SK-N-SH treated with all-trans-retinoic acid at 6 μM for 48 hours (cell line): ENCODE results near the gene SLC50A1.

Experiments used
- ATAC-seq: fragments of 200-7000 bp; cut with Tn5 transposase; 3 replicates; pipeline ENCODE4 v1.9.1; 2020; ENCODE audit warnings: mild to moderate bottlenecking, moderate library complexity
- ARNTL ChIP-seq: fragments of 450-650 bp; formaldehyde crosslinking; IDR thresholded peaks from 2 replicates; pipeline ENCODE4 v1.5.0; 2020; ENCODE audit warnings: low read depth, mild to moderate bottlenecking, moderate library complexity, borderline replicate concordance
- BACH2 ChIP-seq: fragments of 250-450 bp; sonication (Bioruptor Pico); IDR thresholded peaks from 2 replicates; pipeline ENCODE4 v1.9.0; 2021; ENCODE audit warnings: mild to moderate bottlenecking, borderline replicate concordance
- CREB5 ChIP-seq: fragments of 250-450 bp; sonication (Bioruptor Pico); IDR thresholded peaks from 2 replicates; pipeline ENCODE4 v1.5.1; 2020; ENCODE audit warnings: low read depth, mild to moderate bottlenecking, moderate library complexity
- CSDC2 ChIP-seq: fragments of 250-450 bp; sonication (Bioruptor Pico); IDR thresholded peaks from 2 replicates; pipeline ENCODE4 v1.5.0; 2020; ENCODE audit warnings: mild to moderate bottlenecking, moderate library complexity
- CSRNP3 ChIP-seq: fragments of 250-450 bp; sonication (Bioruptor Pico); IDR thresholded peaks from 2 replicates; pipeline ENCODE4 v1.5.1; 2021; ENCODE audit warnings: mild to moderate bottlenecking, moderate library complexity
- ESRRG ChIP-seq: fragments of 250-450 bp; sonication (Bioruptor Pico); IDR thresholded peaks from 2 replicates; pipeline ENCODE4 v1.6.1; 2021; ENCODE audit warnings: mild to moderate bottlenecking
- ISL1 ChIP-seq: fragments of 250-450 bp; sonication (Bioruptor Pico); IDR thresholded peaks from 2 replicates; pipeline ENCODE4 v2.1.2; 2022; ENCODE audit warnings: mild to moderate bottlenecking, moderate library complexity
- OSR1 ChIP-seq: fragments of 250-450 bp; sonication (Bioruptor Pico); IDR thresholded peaks from 2 replicates; pipeline ENCODE4 v1.8.0; 2022; ENCODE audit warnings: moderate library complexity, mild to moderate bottlenecking, inconsistent platforms
- PATZ1 ChIP-seq: fragments of 250-450 bp; sonication (Bioruptor Pico); IDR thresholded peaks from 2 replicates; pipeline ENCODE4 v1.8.0; 2020; ENCODE audit warnings: mild to moderate bottlenecking, moderate library complexity, borderline replicate concordance
- PPARA ChIP-seq: fragments of 250-450 bp; sonication (Bioruptor Pico); IDR thresholded peaks from 2 replicates; pipeline ENCODE4 v1.5.0; 2020; ENCODE audit warnings: mild to moderate bottlenecking, borderline replicate concordance
- RARB ChIP-seq: fragments of 250-450 bp; sonication (Bioruptor Pico); IDR thresholded peaks from 2 replicates; pipeline ENCODE4 v1.8.0; 2021; ENCODE audit warnings: mild to moderate bottlenecking, moderate library complexity
- SNAI2 ChIP-seq: fragments of 250-450 bp; sonication (Bioruptor Pico); IDR thresholded peaks from 2 replicates; pipeline ENCODE4 v1.5.0; 2020; ENCODE audit warnings: mild to moderate bottlenecking, moderate library complexity
- TCF4 ChIP-seq: fragments of 250-450 bp; sonication (Bioruptor Pico); IDR thresholded peaks from 2 replicates; pipeline ENCODE4 v1.8.0; 2021; ENCODE audit warnings: mild to moderate bottlenecking, moderate library complexity, borderline replicate concordance
- TOX ChIP-seq: fragments of 250-450 bp; sonication (Bioruptor Pico); IDR thresholded peaks from 2 replicates; pipeline ENCODE4 v1.8.0; 2021; ENCODE audit warnings: mild to moderate bottlenecking, moderate library complexity, borderline replicate concordance
- TSHZ2 ChIP-seq: fragments of 250-450 bp; sonication (Bioruptor Pico); IDR thresholded peaks from 2 replicates; pipeline ENCODE4 v1.5.0; 2020; ENCODE audit warnings: mild to moderate bottlenecking, moderate library complexity
- ZC3H10 ChIP-seq: fragments of 250-450 bp; sonication (Bioruptor Pico); IDR thresholded peaks from 2 replicates; pipeline ENCODE4 v1.5.1; 2021; ENCODE audit warnings: mild to moderate bottlenecking, moderate library complexity
- ZFP3 ChIP-seq: fragments of 250-450 bp; sonication (Bioruptor Pico); IDR thresholded peaks from 2 replicates; pipeline ENCODE4 v1.5.0; 2020; ENCODE audit warnings: mild to moderate bottlenecking, moderate library complexity
- ZFP30 ChIP-seq: fragments of 450-650 bp; formaldehyde crosslinking; IDR thresholded peaks from 2 replicates; pipeline ENCODE4 v1.5.0; 2022; ENCODE audit warnings: mild to moderate bottlenecking, moderate library complexity
- ZNF565 ChIP-seq: fragments of 450-650 bp; formaldehyde crosslinking; conservative IDR thresholded peaks from 2 replicates; pipeline ENCODE4 v1.5.0; 2020; ENCODE audit warnings: low read depth, mild to moderate bottlenecking, moderate library complexity
- ZNF70 ChIP-seq: fragments of 450-650 bp; formaldehyde crosslinking; IDR thresholded peaks from 2 replicates; pipeline ENCODE4 v1.5.0; 2020; ENCODE audit warnings: mild to moderate bottlenecking, moderate library complexity
- ZNF8 ChIP-seq: fragments of 450-650 bp; formaldehyde crosslinking; IDR thresholded peaks from 2 replicates; pipeline ENCODE4 v1.5.0; 2020; ENCODE audit warnings: mild to moderate bottlenecking, moderate library complexity

The SLC50A1 gene

GRCh38 chr1:155133799-155134281, 1.8 kb upstream of the SLC50A1 start:
- ATAC-seq, result no peak
- TF ChIP-seq TOX, result no peak
- no peak for TF ChIP-seq ZNF70 (CRISPR knock-in tag)
- no peak for TF ChIP-seq CREB5 (CRISPR knock-in tag)
- TF ChIP-seq CSDC2, result no peak
- no peak for TF ChIP-seq OSR1 (CRISPR knock-in tag)
- no peak for TF ChIP-seq ARNTL (CRISPR knock-in tag)
- TF ChIP-seq PATZ1, result no peak
- no peak for TF ChIP-seq TCF4 (CRISPR knock-in tag)
- TF ChIP-seq ESRRG, result no peak
- no peak for TF ChIP-seq ZFP30
- TF ChIP-seq BACH2, result no peak
- no peak for TF ChIP-seq ISL1 (CRISPR knock-in tag)
- TF ChIP-seq SNAI2 (CRISPR knock-in tag), result no peak
- TF ChIP-seq ZFP3 (CRISPR knock-in tag), result no peak
- no peak for TF ChIP-seq TSHZ2
- no peak for TF ChIP-seq ZNF8 (CRISPR knock-in tag)

GRCh38 chr1:155134322-155134721, 1.3 kb upstream of the SLC50A1 start:
- TF ChIP-seq PATZ1 (no peak), ISL1 (CRISPR knock-in tag) (no peak), TSHZ2 (no peak), BACH2 (no peak), ZC3H10 (CRISPR knock-in tag) (no peak), PPARA (no peak), ZNF565 (CRISPR knock-in tag) (no peak), CSRNP3 (CRISPR knock-in tag) (no peak), CREB5 (CRISPR knock-in tag) (no peak), ESRRG (no peak), SNAI2 (CRISPR knock-in tag) (no peak), ZFP30 (no peak), RARB (CRISPR knock-in tag) (no peak), OSR1 (CRISPR knock-in tag) (no peak), ZNF70 (CRISPR knock-in tag) (no peak)
- ATAC-seq, result no peak
